PC-9 (cell line): ENCODE data around the gene C1GALT1C1.

Experiments used
- CTCF ChIP-seq: fragments of 200-600 bp; sonication (generic); conservative IDR thresholded peaks from 2 replicates; pipeline ENCODE4 v1.6.1; 2017; ENCODE audit warnings: mixed run types, antibody characterized with exemption, mild to moderate bottlenecking, moderate library complexity
- EZH2 ChIP-seq: fragments of 200-600 bp; sonication (generic); IDR thresholded peaks from 2 replicates; pipeline ENCODE4 v1.8.0; 2017; ENCODE audit warnings: antibody characterized with exemption, low read depth

- TF ChIP-seq CTCF (no peak), EZH2 (no peak)
Measured at GRCh38 chrX:120677004-120677652, 47.3 kb upstream of the C1GALT1C1 start.
